GM13977 (cell line): ENCODE measurements around the gene PAM.

Experiments
- DNase-seq: peaks from one replicate; pipeline ENCODE4 v3.0.0; 2012; ENCODE audit warnings: low spot score
- CTCF ChIP-seq: IDR thresholded peaks from 2 replicates; pipeline ENCODE4 v1.5.1; 2012; ENCODE audit warnings: mild to moderate bottlenecking, control low read depth; ENCODE audit not compliant: insufficient read depth; ENCODE audit errors: extremely low read depth, missing control alignments
- in situ Hi-C: fragments of 300-500 bp; cut with MboI; formaldehyde crosslinking; loops from one replicate; pipeline ENCODE4 v1.12.0; 2022; ENCODE audit warnings: low sequenced_read_pairs, low pct_unique_long_range_greater_than_20kb, mixed read lengths, inconsistent platforms; ENCODE audit not compliant: unreplicated experiment

PAM gene

GRCh38 chr5:103000089-103000488 is 245.0 kb downstream of the PAM start:
- in situ Hi-C loops: no loop called here
- TF ChIP-seq CTCF: no peak
- no peak for DNase-seq

- TF ChIP-seq CTCF: no peak
- no peak for DNase-seq
- in situ Hi-C loops: no loop called here
Observed at GRCh38 chr5:103003872-103004271, 248.8 kb downstream of the PAM start.

GRCh38 chr5:103005276-103005675 is 250.2 kb downstream of the PAM start:
- TF ChIP-seq CTCF: no peak
- in situ Hi-C loops: no loop called here
- DNase-seq: no peak

GRCh38 chr5:103006921-103007320 is 251.8 kb downstream of the PAM start:
- in situ Hi-C loops: no loop called here

GRCh38 chr5:103010168-103010567 is 255.1 kb downstream of the PAM start:
- in situ Hi-C loops: no loop called here
- no peak for DNase-seq
- no peak for TF ChIP-seq CTCF

More at GRCh38 chr5:103006921-103007320, 251.8 kb downstream of the PAM start:
- TF ChIP-seq CTCF: no peak
- DNase-seq: no peak

GRCh38 chr5:103013933-103014552 is 258.9 kb downstream of the PAM start:
- in situ Hi-C loops: no loop called here
- DNase-seq: no peak
- TF ChIP-seq CTCF: no peak
